Neural cell (in vitro differentiated cells): Measurements from ENCODE around the gene C6orf118.

Source experiments
- TF ChIP-seq, protein P1 (sequence below): fragments of 450-650 bp; IDR thresholded peaks from 2 replicates; pipeline ENCODE4 v1.5.1; 2014; ENCODE audit warnings: antibody characterized with exemption, mild to moderate bottlenecking, moderate library complexity; ENCODE audit not compliant: poor library complexity, severe bottlenecking
- TF ChIP-seq, protein P2 (sequence below): IDR thresholded peaks from 2 replicates; pipeline ENCODE4 v1.6.1; 2012; ENCODE audit warnings: borderline replicate concordance

DNA sequence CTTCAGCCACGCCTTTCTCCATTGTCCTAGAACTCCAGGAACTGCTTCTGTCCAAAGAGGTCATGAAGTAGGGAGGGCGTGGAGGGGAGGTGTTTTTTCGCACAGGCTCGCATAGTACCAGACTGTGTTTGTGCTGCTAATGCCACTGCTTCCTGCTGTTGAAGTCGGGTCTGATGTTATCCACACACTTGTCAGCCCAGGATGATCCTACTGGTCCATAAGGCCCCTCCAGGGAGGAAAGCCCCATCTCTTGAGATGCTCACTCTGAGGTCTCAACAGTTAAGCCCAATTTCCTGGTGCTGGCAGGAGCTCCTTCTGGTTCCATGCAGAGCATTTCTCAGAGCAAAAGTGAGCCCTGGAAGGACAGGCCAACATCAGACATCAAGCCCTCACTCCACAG lies 65.6 kb downstream of the C6orf118 start:
- TF ChIP-seq, protein P1, sequence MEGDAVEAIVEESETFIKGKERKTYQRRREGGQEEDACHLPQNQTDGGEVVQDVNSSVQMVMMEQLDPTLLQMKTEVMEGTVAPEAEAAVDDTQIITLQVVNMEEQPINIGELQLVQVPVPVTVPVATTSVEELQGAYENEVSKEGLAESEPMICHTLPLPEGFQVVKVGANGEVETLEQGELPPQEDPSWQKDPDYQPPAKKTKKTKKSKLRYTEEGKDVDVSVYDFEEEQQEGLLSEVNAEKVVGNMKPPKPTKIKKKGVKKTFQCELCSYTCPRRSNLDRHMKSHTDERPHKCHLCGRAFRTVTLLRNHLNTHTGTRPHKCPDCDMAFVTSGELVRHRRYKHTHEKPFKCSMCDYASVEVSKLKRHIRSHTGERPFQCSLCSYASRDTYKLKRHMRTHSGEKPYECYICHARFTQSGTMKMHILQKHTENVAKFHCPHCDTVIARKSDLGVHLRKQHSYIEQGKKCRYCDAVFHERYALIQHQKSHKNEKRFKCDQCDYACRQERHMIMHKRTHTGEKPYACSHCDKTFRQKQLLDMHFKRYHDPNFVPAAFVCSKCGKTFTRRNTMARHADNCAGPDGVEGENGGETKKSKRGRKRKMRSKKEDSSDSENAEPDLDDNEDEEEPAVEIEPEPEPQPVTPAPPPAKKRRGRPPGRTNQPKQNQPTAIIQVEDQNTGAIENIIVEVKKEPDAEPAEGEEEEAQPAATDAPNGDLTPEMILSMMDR = no peak
- TF ChIP-seq, protein P2, sequence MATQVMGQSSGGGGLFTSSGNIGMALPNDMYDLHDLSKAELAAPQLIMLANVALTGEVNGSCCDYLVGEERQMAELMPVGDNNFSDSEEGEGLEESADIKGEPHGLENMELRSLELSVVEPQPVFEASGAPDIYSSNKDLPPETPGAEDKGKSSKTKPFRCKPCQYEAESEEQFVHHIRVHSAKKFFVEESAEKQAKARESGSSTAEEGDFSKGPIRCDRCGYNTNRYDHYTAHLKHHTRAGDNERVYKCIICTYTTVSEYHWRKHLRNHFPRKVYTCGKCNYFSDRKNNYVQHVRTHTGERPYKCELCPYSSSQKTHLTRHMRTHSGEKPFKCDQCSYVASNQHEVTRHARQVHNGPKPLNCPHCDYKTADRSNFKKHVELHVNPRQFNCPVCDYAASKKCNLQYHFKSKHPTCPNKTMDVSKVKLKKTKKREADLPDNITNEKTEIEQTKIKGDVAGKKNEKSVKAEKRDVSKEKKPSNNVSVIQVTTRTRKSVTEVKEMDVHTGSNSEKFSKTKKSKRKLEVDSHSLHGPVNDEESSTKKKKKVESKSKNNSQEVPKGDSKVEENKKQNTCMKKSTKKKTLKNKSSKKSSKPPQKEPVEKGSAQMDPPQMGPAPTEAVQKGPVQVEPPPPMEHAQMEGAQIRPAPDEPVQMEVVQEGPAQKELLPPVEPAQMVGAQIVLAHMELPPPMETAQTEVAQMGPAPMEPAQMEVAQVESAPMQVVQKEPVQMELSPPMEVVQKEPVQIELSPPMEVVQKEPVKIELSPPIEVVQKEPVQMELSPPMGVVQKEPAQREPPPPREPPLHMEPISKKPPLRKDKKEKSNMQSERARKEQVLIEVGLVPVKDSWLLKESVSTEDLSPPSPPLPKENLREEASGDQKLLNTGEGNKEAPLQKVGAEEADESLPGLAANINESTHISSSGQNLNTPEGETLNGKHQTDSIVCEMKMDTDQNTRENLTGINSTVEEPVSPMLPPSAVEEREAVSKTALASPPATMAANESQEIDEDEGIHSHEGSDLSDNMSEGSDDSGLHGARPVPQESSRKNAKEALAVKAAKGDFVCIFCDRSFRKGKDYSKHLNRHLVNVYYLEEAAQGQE = no peak
